Globus pallidus (tissue), 1 donor: ENCODE measurements around the gene NINL.

Experiments used
- DNase-seq: peaks from one replicate; pipeline ENCODE4 v3.0.0-alpha.2; 2015; ENCODE audit warnings: low spot score

Gene NINL

DNA sequence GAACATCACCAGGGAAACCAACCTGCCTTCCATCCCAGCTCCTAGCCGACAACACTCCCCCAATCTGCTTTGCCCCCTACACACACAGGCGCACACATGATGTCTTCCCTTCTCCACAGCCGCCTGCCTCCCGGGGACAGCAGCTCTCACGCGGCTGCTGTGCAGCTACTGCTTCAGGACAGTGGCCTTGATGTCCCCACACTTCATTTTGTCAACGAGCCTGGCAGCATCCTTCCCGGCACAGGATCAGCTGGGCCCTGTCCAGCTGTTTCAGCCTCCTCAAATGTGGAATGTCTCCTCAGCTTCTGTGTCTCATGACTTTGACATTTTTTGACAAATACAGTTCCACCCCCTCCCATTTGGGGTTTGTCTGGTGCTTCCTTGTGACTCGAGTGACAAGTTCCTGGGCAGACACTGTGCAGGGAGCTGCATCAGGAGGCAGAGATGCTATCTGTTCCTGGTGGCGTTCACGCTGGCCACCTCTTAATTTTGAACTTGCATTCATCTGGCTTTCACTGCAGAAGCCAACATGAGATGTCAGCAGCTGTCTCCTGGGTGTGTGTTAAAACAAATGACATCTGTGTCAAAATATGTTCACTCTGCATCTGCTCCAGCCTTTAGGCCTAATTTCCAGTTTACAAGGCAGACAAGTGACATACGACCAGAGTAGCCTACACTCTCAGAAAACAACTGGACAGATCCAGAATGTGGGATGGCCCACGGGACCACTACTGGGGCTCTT, 120.7 kb downstream of the NINL start:
- no peak for DNase-seq

DNA sequence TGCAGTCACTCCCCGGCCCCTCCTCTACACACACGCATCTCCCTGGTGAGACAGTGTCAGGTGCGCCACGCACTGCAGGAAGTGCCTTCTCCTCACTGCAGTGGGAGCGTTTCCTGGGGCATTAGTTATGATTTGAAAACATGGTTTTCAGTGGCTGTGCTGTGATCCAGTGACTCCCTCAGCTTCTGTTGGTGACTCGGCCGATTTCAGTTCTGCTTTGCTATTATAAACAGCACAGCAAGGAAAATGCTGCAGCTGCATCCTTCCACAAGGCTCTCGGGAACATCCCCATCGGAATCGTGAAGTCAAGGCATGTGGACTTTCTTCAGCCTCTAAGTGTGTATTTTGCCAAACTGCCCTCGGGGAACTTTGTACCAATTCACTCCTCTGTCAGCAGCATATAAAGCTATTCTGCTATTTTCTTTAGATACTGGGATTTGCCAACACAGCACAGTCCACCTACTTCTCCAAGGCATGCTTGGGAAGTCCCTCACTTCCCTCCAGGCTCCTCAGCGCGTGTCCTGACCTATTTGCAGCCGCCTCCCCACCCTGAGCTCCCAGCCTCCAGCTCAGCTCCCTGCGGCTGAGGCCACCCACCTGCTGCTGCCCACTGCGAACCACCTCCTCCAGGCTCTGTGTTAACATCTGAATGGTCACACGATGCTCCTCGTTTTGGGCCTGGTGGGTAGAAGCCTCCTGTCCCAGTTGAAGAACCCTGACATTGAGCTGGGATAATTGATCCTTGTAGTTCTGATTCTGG, 123.4 kb downstream of the NINL start:
- no peak for DNase-seq

- DNase-seq: no peak
Measured at GRCh38 chr20:25461281-25461650, 124.1 kb downstream of the NINL start.

GRCh38 chr20:25460566-25461280, 124.6 kb downstream of the NINL start:
- no peak for DNase-seq

GRCh38 chr20:25459916-25460535, 125.3 kb downstream of the NINL start:
- no peak for DNase-seq

DNA sequence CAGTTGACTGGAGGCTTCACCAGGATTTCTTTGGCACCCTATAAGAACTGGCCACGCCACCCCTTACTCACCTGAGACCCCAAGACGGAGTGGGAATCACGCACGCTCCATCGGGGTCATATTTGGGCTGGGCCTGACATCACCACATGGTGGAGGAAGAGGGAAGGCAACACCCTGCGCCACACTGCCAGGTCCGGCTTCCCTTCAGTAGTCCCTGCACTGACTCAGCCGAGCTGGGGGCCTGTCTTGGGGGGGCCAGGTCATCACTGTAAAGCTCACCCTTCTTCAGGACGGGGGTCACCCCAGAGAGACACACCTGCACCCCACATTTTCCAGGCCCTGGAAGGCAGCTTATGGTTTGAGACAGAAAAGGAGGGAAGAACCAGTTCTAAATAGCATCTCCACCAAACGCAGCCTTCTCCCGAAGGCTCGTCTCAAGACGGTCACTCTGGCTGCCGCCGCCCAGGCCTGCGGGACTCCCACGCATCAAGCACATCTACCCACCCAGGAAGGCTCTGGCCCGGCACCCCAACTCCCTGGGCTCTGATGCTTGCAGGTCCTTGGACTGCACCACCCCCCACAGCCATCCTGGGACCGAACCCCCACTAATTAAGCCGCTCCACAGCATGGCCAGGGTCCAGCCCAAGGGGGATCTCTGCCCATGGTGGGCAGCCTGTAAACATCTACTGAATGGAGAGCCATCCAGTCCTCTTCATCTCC, 126.1 kb downstream of the NINL start:
- no peak for DNase-seq

- DNase-seq: no peak
Measured at GRCh38 chr20:25457886-25458680, 127.2 kb downstream of the NINL start.

DNA sequence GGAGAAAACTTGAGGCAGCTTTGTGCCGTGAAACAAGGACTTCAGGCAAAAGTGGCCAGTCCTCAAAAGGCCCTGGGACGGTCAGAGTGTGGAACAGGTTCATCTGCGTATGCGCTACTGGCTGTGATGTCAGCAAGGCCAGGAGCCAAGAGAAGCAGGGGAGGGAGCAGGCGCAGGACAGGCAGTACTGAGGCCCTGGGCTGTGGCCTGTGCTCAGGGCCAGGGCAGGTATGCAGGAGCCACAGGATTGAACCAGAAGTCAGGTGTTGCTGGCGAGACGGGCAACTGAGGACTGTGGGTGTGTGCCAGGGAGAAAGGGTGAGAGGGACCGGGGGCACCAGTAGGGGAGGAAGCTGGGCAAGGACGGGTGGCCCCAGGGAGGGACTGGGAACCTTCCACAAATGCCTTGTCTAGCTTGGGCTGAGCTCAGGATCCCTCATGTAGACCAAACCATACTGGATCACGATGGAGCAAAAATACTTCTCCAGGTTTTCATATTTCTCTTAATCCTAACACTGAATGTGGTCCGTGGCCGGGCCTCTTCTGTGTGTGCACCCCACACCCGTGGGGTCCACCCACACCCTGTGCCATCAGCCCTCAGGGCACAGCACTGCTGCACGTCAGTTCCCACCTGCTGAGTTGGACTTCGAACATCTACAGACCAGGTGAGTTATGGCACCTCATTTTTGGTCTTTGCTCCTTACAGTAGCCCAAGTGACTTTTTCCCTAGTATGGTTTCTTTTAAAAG, 131.0 kb downstream of the NINL start:
- no peak for DNase-seq

DNA sequence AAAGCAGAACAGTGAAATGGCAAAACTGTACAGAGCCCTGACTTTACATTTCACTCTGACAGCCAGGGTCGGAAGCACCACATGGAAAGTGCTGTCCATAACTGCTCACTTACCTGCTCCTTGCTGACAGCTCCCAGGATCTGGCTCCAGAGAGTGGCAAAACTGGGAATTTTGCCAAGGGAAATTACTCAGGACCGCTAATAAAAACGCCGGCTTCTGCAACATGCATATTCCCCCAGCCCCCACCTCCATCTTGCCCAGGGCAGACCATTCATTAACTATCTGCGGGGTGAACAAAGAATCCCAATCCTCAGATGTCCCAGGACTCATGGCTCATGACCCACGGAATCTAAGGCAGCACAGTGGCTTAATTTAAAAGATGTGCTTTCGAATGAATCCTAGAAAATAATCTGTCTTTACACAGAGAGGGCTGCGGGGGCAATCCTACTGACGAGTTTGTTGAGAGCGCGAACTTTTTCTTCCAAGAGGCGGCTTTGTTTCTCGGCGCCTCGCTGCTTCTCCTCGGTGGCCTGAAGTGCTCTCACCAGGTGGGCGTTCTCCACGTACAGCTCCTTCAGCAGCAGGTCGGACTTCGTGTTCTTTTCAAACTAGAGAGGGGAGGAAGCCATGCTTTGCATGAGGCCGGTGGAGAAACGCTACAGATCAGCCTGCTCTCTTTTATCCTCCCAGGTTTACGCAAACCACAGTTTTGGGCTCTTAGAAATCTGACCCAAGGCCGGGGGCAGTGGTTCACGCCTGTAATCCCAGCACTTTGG, 132.1 kb downstream of the NINL start:
- no peak for DNase-seq

DNA sequence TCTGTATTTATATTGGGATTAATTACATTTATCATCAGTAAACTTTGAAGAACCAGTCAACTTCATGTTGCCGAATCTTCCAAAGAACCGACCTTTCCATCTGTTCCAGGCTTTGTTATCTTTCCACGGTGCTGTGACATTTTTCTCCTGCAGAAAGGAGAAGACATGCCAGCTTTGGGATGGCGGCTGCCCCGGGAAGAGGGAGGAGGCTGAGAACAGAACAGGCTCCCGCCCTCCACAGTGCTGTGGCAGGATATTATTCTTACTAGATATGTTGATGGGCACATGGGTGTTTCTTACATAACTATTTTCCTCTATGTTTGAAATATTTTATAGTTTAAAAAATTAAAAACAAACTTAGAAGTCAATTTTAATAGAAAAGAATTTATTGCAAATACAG, 133.0 kb downstream of the NINL start:
- no peak for DNase-seq

- no peak for DNase-seq
Measured at GRCh38 chr20:25447671-25448070, 137.7 kb downstream of the NINL start.

DNA sequence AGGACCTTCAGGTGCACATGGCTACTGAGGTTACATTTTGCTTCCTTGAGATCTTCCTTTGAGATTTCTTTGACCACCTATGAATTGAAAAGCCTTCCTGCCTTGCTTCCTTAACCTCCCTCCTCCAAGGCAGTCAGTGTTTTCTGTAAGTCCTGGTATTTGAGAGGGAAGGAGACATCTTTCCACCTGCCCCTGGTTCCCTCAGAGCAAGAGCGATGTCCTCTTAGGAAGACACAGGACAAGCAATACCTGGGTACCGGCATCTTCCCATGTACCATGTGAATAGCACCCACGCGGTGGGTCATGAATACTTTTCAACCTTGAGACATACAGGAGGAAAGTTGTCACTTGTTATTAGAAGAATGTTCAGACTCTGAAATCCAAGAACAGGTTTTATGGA, 140.8 kb downstream of the NINL start:
- no peak for DNase-seq

- DNase-seq: no peak
Measured at GRCh38 chr20:25439328-25439727, 146.0 kb downstream of the NINL start.

DNA sequence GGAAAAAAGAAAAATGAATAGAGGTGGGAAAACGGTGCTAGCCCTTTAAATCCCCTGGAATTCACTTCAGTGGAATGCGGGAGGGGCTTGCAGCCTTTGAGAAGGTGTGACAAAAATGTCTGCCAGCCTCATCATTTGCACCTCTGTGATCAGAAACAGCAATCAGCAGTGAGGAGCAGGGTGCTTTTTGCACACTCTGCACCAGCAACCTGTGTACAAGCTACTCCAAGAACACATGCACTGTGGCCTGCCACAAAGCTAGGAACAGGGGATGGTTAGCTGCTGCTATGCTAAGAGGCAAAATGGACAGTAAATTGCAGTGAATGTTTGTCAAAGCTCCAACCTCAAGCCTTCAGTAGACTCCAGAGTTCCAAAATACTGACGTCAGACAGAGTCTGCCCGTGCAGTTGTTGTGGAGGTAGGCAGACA, 148.2 kb downstream of the NINL start:
- no peak for DNase-seq

DNA sequence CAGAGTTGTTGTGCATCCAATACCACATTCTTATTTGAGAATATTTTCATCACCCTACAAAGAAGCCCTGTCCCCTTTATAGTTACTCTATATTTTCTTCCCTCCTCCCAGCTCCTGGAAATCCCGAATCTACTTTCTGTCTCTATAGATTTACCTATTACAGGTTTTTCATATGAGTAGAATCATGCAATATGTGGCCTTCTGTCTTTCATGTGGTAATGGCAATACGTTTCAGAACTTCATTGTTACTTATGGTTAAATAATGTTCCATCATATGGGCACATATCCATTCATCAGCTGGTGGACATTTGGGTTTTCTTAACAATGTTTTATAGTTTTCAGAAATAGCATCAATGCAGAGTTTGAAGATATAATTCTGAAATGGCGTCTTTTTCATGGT, 160.8 kb downstream of the NINL start:
- DNase-seq: no peak

DNA sequence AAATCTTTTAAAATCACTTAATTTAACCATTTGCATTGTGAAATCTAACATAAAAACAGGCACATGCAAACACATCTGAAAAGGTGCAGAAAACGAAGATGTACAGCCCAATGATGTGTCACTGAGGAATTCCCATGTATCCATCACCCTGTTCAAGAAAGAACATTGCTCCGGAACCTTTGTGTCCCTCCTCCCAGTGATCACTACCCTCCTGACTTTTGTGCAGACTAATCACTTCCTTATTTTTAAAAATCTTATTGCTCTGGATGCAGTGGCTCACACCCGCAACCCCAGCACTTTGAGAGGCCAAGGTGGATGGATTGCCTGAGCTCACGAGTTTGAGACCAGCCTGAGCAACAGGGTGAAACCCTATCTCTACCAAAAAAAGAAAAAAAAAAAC, 163.3 kb downstream of the NINL start:
- no peak for DNase-seq

GRCh38 chr20:25421102-25421501, 164.2 kb downstream of the NINL start:
- DNase-seq: no peak

DNA sequence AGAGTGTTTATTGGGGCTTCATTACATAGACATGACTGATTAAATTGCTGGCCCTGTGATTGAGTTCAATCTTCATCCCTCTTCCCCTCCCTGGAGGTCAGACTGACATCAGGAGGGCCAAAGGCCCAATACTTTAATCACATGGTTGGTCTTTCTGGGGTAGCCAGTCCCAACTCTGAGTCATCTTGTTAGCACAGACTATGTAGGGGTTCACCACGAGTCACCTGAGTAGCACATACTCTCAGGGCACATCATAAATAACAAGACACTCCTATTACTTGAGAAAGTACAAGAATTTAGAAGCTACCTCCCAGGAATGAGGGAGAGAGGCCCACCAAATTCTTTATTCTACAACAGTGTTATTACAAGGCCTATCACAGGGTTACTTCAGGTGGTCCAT, 166.6 kb downstream of the NINL start:
- no peak for DNase-seq

DNA sequence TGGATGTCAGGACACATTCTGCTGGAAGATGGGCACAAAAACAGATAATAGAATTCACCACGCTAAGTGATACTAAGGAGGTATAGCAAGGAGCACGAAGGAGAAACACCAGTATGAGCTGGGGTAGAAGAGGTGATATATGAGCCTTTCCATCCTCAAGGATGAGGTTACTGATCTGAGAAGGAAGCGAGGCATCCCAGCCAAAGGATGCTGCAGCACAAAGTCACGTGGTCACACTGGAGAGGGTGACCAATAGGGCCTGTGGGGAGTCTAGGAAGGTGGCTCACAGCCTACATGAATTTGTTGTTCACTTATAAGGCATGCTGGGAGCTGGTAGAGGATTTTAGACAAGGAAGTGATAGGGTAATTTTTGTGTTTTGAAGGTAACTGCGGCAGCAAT, 176.4 kb downstream of the NINL start:
- no peak for DNase-seq

- no peak for DNase-seq
Measured at GRCh38 chr20:25408170-25408547, 177.2 kb downstream of the NINL start.
